GM10266 (cell line): ENCODE data around the gene E2F6.

ENCODE experiments used
- DNase-seq: peaks from one replicate; pipeline ENCODE4 v3.0.0; 2012; ENCODE audit errors: extremely low spot score
- TF ChIP-seq, protein P1 (sequence below): IDR thresholded peaks from 2 replicates; pipeline ENCODE4 v1.5.1; 2012; ENCODE audit warnings: mild to moderate bottlenecking, low read depth; ENCODE audit not compliant: control insufficient read depth, insufficient read depth; ENCODE audit errors: missing control alignments

The E2F6 gene

DNA sequence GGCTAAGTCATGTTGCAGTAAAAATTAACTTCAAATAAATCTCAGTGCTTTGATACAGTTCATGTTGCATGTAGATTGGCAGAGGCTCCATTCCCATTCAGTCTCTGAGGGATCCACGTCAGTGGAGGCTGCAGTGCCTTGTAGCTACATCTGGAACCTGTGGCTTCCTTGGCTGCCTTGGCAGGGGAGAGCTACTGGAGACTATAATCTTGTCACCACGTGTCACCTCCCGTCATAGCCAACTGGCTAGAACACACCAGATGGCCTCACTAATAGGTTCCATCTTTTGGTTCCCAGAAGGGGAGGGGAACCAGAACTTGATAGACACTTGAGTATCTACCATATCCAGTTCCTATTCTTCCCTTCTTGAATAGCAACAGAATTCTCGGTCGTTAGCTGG lies 28.4 kb downstream of the E2F6 start:
- TF ChIP-seq, protein P1, sequence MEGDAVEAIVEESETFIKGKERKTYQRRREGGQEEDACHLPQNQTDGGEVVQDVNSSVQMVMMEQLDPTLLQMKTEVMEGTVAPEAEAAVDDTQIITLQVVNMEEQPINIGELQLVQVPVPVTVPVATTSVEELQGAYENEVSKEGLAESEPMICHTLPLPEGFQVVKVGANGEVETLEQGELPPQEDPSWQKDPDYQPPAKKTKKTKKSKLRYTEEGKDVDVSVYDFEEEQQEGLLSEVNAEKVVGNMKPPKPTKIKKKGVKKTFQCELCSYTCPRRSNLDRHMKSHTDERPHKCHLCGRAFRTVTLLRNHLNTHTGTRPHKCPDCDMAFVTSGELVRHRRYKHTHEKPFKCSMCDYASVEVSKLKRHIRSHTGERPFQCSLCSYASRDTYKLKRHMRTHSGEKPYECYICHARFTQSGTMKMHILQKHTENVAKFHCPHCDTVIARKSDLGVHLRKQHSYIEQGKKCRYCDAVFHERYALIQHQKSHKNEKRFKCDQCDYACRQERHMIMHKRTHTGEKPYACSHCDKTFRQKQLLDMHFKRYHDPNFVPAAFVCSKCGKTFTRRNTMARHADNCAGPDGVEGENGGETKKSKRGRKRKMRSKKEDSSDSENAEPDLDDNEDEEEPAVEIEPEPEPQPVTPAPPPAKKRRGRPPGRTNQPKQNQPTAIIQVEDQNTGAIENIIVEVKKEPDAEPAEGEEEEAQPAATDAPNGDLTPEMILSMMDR = no peak
- no peak for DNase-seq

DNA sequence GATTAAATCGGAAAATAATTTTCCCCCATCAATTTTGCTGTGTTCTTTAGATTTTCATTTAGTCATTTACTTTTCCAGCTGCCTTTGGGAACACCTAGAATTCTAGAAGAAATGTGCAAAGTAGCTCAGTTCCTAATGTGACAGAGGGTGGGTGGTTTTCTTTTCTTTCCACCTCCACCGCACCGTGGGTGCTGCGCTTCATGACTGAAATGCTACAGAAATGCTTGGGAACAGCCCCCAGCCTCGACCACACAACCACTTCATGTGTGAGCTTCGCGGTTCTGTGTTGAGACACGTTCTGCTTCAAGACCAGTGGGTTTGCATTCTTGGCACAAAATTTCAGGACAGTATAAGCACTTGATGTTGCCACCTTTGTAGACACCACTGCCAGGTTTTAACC lies 30.9 kb downstream of the E2F6 start:
- DNase-seq = no peak
- TF ChIP-seq, protein P1 = no peak

DNA sequence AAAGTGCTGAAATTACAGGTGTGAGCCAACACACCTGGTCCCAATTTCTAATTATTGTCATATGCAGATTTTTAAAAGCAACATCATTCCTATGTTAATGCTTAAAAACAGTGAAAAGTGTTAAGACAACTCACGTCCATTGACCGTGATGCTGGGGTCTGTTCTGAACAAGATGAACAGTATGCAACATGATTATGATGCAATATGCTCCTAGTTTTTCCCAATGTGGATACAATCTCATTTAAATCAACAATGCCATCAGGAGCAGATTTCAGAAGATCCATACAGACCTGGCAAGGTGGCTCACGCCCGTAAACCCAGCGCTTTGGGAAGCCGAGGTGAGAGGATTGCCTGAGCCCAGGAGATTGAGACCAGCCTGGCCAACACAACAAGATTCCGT lies 31.5 kb downstream of the E2F6 start:
- DNase-seq = no peak
- TF ChIP-seq, protein P1 = no peak

DNA sequence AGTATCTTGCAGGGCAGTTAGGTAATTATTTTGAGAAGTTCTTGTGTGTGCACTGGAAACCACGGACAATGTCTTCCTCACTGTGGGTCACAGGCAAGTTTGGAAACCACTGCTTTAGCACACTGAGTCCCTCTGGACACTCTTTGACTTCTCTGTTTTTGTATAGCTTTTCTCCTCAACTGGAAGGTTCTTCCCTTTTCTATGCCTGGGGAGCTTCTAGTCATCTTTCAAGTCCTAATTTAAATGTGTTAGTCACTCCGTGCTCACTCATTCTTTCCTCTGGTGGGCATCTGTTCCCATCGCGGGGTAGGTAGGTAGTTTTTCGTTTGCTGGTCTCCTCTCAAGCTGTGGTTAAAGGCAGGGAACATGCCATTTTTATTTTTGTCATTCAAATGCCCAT lies 32.1 kb downstream of the E2F6 start:
- no peak for DNase-seq

DNA sequence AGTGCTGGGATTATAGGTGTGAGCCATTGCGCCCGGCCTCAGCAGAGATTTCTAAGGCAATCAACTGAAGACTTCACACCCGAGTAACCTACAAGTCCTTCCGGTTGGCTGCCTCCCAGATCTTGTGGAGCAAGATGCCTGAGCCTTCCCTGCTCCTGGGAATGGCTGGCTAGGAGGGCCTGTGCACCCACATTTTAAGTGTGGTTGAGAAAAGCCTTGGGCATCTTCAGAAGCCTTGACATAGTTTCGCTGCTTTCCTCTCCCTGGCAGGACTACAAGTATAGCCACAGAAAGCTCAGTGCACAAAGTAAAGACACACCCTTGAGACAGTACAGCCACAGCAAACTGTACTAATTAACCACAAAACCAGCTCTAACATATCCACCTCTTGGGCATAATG lies 35.2 kb downstream of the E2F6 start:
- DNase-seq = no peak
- TF ChIP-seq, protein P1 = no peak

More for the DNA sequence above, 32.1 kb downstream of the E2F6 start:
- TF ChIP-seq, protein P1 = no peak

DNA sequence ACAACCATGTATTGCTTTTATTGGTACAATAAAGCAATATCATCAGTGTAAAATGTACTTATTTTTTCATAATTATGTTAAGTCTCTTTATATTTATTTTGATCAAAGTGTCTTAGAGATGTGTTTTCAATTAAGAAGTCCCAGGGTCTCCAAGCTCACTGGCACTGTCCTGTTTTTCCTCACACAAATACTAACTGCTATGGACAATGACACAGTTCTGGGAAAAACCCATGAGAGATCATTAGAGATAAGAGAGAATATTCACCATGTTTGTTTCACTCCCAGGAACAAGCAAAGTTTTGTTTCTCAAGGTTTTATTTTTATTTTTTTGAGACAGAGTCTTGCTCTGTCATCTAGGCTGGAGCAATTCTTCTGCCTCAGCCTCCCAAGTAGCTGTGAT lies 38.7 kb downstream of the E2F6 start:
- TF ChIP-seq, protein P1 = no peak
- DNase-seq = no peak

DNA sequence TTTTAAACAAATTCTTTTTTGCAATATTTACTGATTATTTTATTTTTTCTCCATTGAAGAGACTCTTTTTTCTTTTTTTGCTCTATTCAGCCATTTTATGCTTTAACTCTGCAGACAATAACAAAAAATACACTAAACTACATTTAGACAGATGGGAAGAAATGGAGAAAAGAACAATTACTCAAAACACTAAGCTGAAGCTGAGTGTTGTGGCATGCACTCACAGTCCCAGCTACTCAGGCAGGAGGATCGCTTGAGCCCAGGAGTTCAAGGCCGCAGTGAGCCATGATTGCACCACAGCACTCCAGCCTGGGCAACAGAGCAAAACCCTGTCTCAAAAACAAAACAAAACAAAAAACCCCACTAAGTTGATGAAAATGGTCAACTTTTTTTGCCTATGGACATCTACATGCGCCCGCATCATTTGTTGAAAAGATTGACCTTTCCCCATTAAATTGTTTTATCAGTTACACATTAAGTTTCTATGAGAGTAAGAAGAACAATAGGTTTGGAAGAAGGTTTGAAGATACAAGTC lies 43.0 kb downstream of the E2F6 start:
- TF ChIP-seq, protein P1 = no peak
- DNase-seq = no peak
